HG03457 (cell line): ENCODE measurements around the gene KCNJ6.
"Not testable (repeated sequence)": the region's sequence is repeated elsewhere in the genome, so short reads cannot be mapped to it uniquely, and the experiment has no call there.

Experiments
- ATAC-seq: cut with Tn5 transposase; IDR thresholded peaks from one replicate; pipeline ENCODE4 v1.9.1; 2021; ENCODE audit warnings: moderate number of reproducible peaks; ENCODE audit not compliant: unreplicated experiment

KCNJ6 gene

GRCh38 chr21:37686991-37687810, 229.1 kb downstream of the KCNJ6 start:
- ATAC-seq: no peak

GRCh38 chr21:37684547-37684946, 231.7 kb downstream of the KCNJ6 start:
- no peak for ATAC-seq

- ATAC-seq: no peak
Measured at GRCh38 chr21:37684115-37684493, 232.2 kb downstream of the KCNJ6 start.

GRCh38 chr21:37683396-37684114, 232.7 kb downstream of the KCNJ6 start:
- no peak for ATAC-seq

GRCh38 chr21:37682966-37683365, 233.3 kb downstream of the KCNJ6 start:
- no peak for ATAC-seq

- ATAC-seq: no peak
Measured at GRCh38 chr21:37677006-37677405, 239.3 kb downstream of the KCNJ6 start.

- no peak for ATAC-seq
Measured at GRCh38 chr21:37675202-37675801, 241.0 kb downstream of the KCNJ6 start.

GRCh38 chr21:37673801-37674575, 242.3 kb downstream of the KCNJ6 start:
- no peak for ATAC-seq

GRCh38 chr21:37671381-37671780, 244.9 kb downstream of the KCNJ6 start:
- ATAC-seq: no peak

GRCh38 chr21:37670883-37671282, 245.4 kb downstream of the KCNJ6 start:
- no peak for ATAC-seq

GRCh38 chr21:37669249-37669648, 247.0 kb downstream of the KCNJ6 start:
- ATAC-seq: no peak

- no peak for ATAC-seq
Measured at GRCh38 chr21:37668462-37669239, 247.6 kb downstream of the KCNJ6 start.

- no peak for ATAC-seq
Measured at GRCh38 chr21:37667380-37667779, 248.9 kb downstream of the KCNJ6 start.

GRCh38 chr21:37665230-37666024, 250.8 kb downstream of the KCNJ6 start:
- ATAC-seq: no peak

GRCh38 chr21:37662227-37662626, 254.0 kb downstream of the KCNJ6 start:
- not testable (repeated sequence) for ATAC-seq

GRCh38 chr21:37660709-37661108, 255.5 kb downstream of the KCNJ6 start:
- ATAC-seq: no peak

GRCh38 chr21:37659874-37660273, 256.4 kb downstream of the KCNJ6 start:
- ATAC-seq: no peak

GRCh38 chr21:37658817-37659458, 257.3 kb downstream of the KCNJ6 start:
- no peak for ATAC-seq
